Measurements from ENCODE around the gene CLEC16A.

Gene CLEC16A

GRCh38 chr16:10993649-10994048, 49.3 kb downstream of the CLEC16A start:
- no peak for DNase-seq

GRCh38 chr16:10994571-10994970, 50.2 kb downstream of the CLEC16A start:
- no peak for DNase-seq

- DNase-seq: no peak
Observed at GRCh38 chr16:10995565-10995964, 51.2 kb downstream of the CLEC16A start.

- DNase-seq: no peak
Observed at GRCh38 chr16:10997485-10997884, 53.1 kb downstream of the CLEC16A start.

GRCh38 chr16:10999300-10999699, 54.9 kb downstream of the CLEC16A start:
- DNase-seq: no peak

- no peak for DNase-seq
Observed at GRCh38 chr16:11001611-11002010, 57.2 kb downstream of the CLEC16A start.

GRCh38 chr16:11003141-11003540, 58.8 kb downstream of the CLEC16A start:
- DNase-seq: no peak

- no peak for DNase-seq
Observed at GRCh38 chr16:11004351-11004750, 60.0 kb downstream of the CLEC16A start.

- no peak for DNase-seq
Observed at GRCh38 chr16:11004973-11005610, 60.7 kb downstream of the CLEC16A start.

- DNase-seq: no peak
Observed at GRCh38 chr16:11005611-11005975, 61.2 kb downstream of the CLEC16A start.

GRCh38 chr16:11006656-11007055, 62.3 kb downstream of the CLEC16A start:
- DNase-seq: no peak

- no peak for DNase-seq
Observed at GRCh38 chr16:11007714-11008280, 63.4 kb downstream of the CLEC16A start.

- no peak for DNase-seq
Observed at GRCh38 chr16:11009027-11009755, 64.8 kb downstream of the CLEC16A start.

GRCh38 chr16:11010575-11011221, 66.3 kb downstream of the CLEC16A start:
- DNase-seq: no peak

- no peak for DNase-seq
Observed at GRCh38 chr16:11011326-11011725, 67.0 kb downstream of the CLEC16A start.

GRCh38 chr16:11012841-11013240, 68.5 kb downstream of the CLEC16A start:
- no peak for DNase-seq

- DNase-seq: no peak
Observed at GRCh38 chr16:11014136-11014535, 69.8 kb downstream of the CLEC16A start.

GRCh38 chr16:11015076-11015475, 70.7 kb downstream of the CLEC16A start:
- no peak for DNase-seq

GRCh38 chr16:11015607-11016006, 71.2 kb downstream of the CLEC16A start:
- DNase-seq: no peak

- DNase-seq: no peak
Observed at GRCh38 chr16:11016524-11016988, 72.2 kb downstream of the CLEC16A start.

- no peak for DNase-seq
Observed at GRCh38 chr16:11016993-11017392, 72.6 kb downstream of the CLEC16A start.

- DNase-seq: no peak
Observed at GRCh38 chr16:11017499-11017898, 73.1 kb downstream of the CLEC16A start.

GRCh38 chr16:11020388-11020787, 76.0 kb downstream of the CLEC16A start:
- DNase-seq: no peak
